Endometrial microvascular endothelial cells (primary cell): ENCODE measurements around the gene RSPH9. TPM values are rescaled to one million over a fixed set of nuclear protein-coding genes. Genes with fewer than 3 reads are reported as not detected.

Experiments
- in situ Hi-C: cut with HindIII; loops from 2 replicates; pipeline ENCODE4 v1.10.0; 2017; ENCODE audit warnings: low sequenced_read_pairs, low pct_unique_long_range_greater_than_20kb; ENCODE audit errors: inconsistent ontology term
- total RNA-seq: library from RNA; depleted of rRNA; stranded (reverse); fragments of >200 nt; gene quantifications from one replicate; pipeline ENCODE4 v1.2.3, GENCODE V29; 2015; ENCODE audit errors: inconsistent ontology term

The RSPH9 gene
- total RNA-seq, 1 donor from 2014 or later: not detected

GRCh38 chr6:43665376-43665775 is 20.5 kb downstream of the RSPH9 start:
- in situ Hi-C loops: no loop called here

- in situ Hi-C loops: no loop called here
Observed at GRCh38 chr6:43666196-43666920, 21.5 kb downstream of the RSPH9 start.

- in situ Hi-C loops: no loop called here
Observed at GRCh38 chr6:43667245-43668150, 22.7 kb downstream of the RSPH9 start.

GRCh38 chr6:43668151-43669028 is 23.6 kb downstream of the RSPH9 start:
- in situ Hi-C loops: no loop called here

GRCh38 chr6:43669050-43669921 is 24.4 kb downstream of the RSPH9 start:
- in situ Hi-C loops: no loop called here

- in situ Hi-C loops: no loop called here
Observed at GRCh38 chr6:43669922-43670622, 25.2 kb downstream of the RSPH9 start.

GRCh38 chr6:43670623-43670986 is 25.8 kb downstream of the RSPH9 start:
- in situ Hi-C loops: no loop called here

GRCh38 chr6:43671011-43671800 is 26.4 kb downstream of the RSPH9 start:
- in situ Hi-C loops: no loop called here

- in situ Hi-C loops: no loop called here
Observed at GRCh38 chr6:43671801-43672690, 27.2 kb downstream of the RSPH9 start.

- in situ Hi-C loops: no loop called here
Observed at GRCh38 chr6:43673444-43674084, 28.7 kb downstream of the RSPH9 start.

GRCh38 chr6:43674291-43674690 is 29.5 kb downstream of the RSPH9 start:
- in situ Hi-C loops: no loop called here

GRCh38 chr6:43674921-43675320 is 30.1 kb downstream of the RSPH9 start:
- in situ Hi-C loops: no loop called here

GRCh38 chr6:43676962-43677606 is 32.2 kb downstream of the RSPH9 start:
- in situ Hi-C loops: no loop called here

- in situ Hi-C loops: no loop called here
Observed at GRCh38 chr6:43677759-43678158, 32.9 kb downstream of the RSPH9 start.

- in situ Hi-C loops: no loop called here
Observed at GRCh38 chr6:43678341-43678740, 33.5 kb downstream of the RSPH9 start.
